Measurements from ENCODE around the gene LHPP. TPM values are rescaled to one million over a fixed set of nuclear protein-coding genes. Genes with fewer than 3 reads are reported as not detected.

The LHPP gene
- polyA plus RNA-seq, 2 of the 4 experiments (the other 2 are of a cell fraction) = 14.4 to 18.6 TPM

GRCh38 chr10:124622866-124623536 lies 161.4 kb downstream of the LHPP start:
- Histone ChIP-seq H3K27ac (no peak overlapping the region), H3K4me2 (no peak overlapping the region), H3K4me1 (peaks cover 10% of the 10 kb centered on the region; the same call in 2 of the 3 replicates), H3K4me3 (no peak overlapping the region), H3K9me3 (no peaks in the 10 kb centered on the region)
- ChIA-PET POLR2A (no interaction called here), CTCF (no interaction called here)
- 88% methylated on average over 23 of the region's 31 CpGs for WGBS (ENCODE audit: missing lambda C conversion rate)
- no peak for DNase-seq (ENCODE audit: low read depth in 1 of 2, low spot score in 1 of 2)
- FAIRE-seq = no peak
- TF ChIP-seq CEBPB (IDR thresholded peaks at IDR 0.05) = no peak
- TF ChIP-seq POLR2AphosphoS2 (conservative IDR thresholded peaks at IDR 0.05; ENCODE audit: low read length) = no peak
- TF ChIP-seq ZSCAN20 (CRISPR knock-in tag; IDR thresholded peaks at IDR 0.05) = no peak
- TF ChIP-seq SMC3 (IDR thresholded peaks at IDR 0.05) = no peak
- TF ChIP-seq MAFK (IDR thresholded peaks at IDR 0.05; ENCODE audit: partially characterized antibody) = no peak
- no peak for TF ChIP-seq JUNB (IDR thresholded peaks at IDR 0.05)
- TF ChIP-seq EHF (CRISPR knock-in tag; IDR thresholded peaks at IDR 0.05) = no peak
- no peak for TF ChIP-seq HOXA7 (CRISPR knock-in tag; IDR thresholded peaks at IDR 0.05)
- no peak for TF ChIP-seq RCOR1 (IDR thresholded peaks at IDR 0.05; ENCODE audit: low read depth, low read length)
- TF ChIP-seq TP53 (CRISPR knock-in tag; IDR thresholded peaks at IDR 0.05) = no peak
- no peak for TF ChIP-seq HES2 (IDR thresholded peaks at IDR 0.05)
- no peak for TF ChIP-seq CHD2 (IDR thresholded peaks at IDR 0.05; ENCODE audit: low read length, partially characterized antibody)
- ATAC-seq = no peak

- no peak overlapping the region for H3K4me2 ChIP-seq
- H3K4me1 ChIP-seq = peaks cover 10% of the 10 kb centered on the region; the same call in 2 of the 3 replicates
- H3K4me3 ChIP-seq = no peak overlapping the region
- WGBS (ENCODE audit: missing lambda C conversion rate) = 93% methylated on average over 13 of the region's 13 CpGs
- CTCF ChIA-PET = no interaction called here
- DNase-seq (ENCODE audit: low read depth in 1 of 2, low spot score in 1 of 2) (no peak), ATAC-seq (no peak), FAIRE-seq (no peak)
- no peak overlapping the region for H3K27ac ChIP-seq
- POLR2A ChIA-PET = no interaction called here
- no peak for TF ChIP-seq RNF2 (IDR thresholded peaks at IDR 0.05; ENCODE audit: borderline replicate concordance, low read depth)
- no peaks in the 10 kb centered on the region for H3K9me3 ChIP-seq
These were observed 162.4 kb downstream of the LHPP start for GRCh38 chr10:124624006-124624405.

GRCh38 chr10:124624466-124624865 lies 162.8 kb downstream of the LHPP start:
- ATAC-seq (no peak), DNase-seq (ENCODE audit: low read depth in 1 of 2, low spot score in 1 of 2) (no peak), FAIRE-seq (no peak)
- Histone ChIP-seq H3K4me3 (no peak overlapping the region), H3K9me3 (no peaks in the 10 kb centered on the region), H3K4me1 (peaks cover 10% of the 10 kb centered on the region; the same call in 2 of the 3 replicates), H3K4me2 (no peak overlapping the region), H3K27ac (no peak overlapping the region)
- TF ChIP-seq FOSB (CRISPR knock-in tag; IDR thresholded peaks at IDR 0.05) = no peak
- no peak for TF ChIP-seq CEBPB (IDR thresholded peaks at IDR 0.05)
- no peak for TF ChIP-seq ELK1 (IDR thresholded peaks at IDR 0.05; ENCODE audit: low read depth, low read length)
- TF ChIP-seq NPAS2 (CRISPR knock-in tag; IDR thresholded peaks at IDR 0.05; ENCODE audit: borderline replicate concordance) = no peak
- WGBS (ENCODE audit: missing lambda C conversion rate) = 96% methylated on average over 3 of the region's 9 CpGs
- ChIA-PET CTCF (no interaction called here), POLR2A (no interaction called here)

GRCh38 chr10:124624895-124625294 lies 163.3 kb downstream of the LHPP start:
- ATAC-seq (no peak), FAIRE-seq (no peak), DNase-seq (ENCODE audit: low read depth in 1 of 2, low spot score in 1 of 2) (no peak)
- TF ChIP-seq NFE2L2 (conservative IDR thresholded peaks at IDR 0.05; ENCODE audit: low read length) (no peak), ZNF302 (CRISPR knock-in tag; IDR thresholded peaks at IDR 0.05) (no peak), MAZ (IDR thresholded peaks at IDR 0.05; ENCODE audit: borderline replicate concordance, low read depth, low read length) (no peak), MYC (IDR thresholded peaks at IDR 0.05; ENCODE audit: borderline replicate concordance, low read length) (no peak), HOXA7 (CRISPR knock-in tag; IDR thresholded peaks at IDR 0.05) (no peak), JUNB (IDR thresholded peaks at IDR 0.05) (no peak), USF2 (IDR thresholded peaks at IDR 0.05) (no peak), PBX3 (IDR thresholded peaks at IDR 0.05) (no peak), EP300 (IDR thresholded peaks at IDR 0.05) (no peak), SREBF2 (IDR thresholded peaks at IDR 0.05) (no peak), BHLHE40 (IDR thresholded peaks at IDR 0.05; ENCODE audit: low read depth, low read length) (no peak), HOXB5 (CRISPR knock-in tag; IDR thresholded peaks at IDR 0.05) (no peak), EHMT2 (IDR thresholded peaks at IDR 0.05; ENCODE audit: low read depth) (no peak)
- H3K4me2 ChIP-seq = no peak overlapping the region
- no peaks in the 10 kb centered on the region for H3K9me3 ChIP-seq
- H3K27ac ChIP-seq = no peak overlapping the region
- CTCF ChIA-PET = no interaction called here
- WGBS (ENCODE audit: missing lambda C conversion rate) = 95% methylated on average over 16 of the region's 16 CpGs
- peaks cover 10% of the 10 kb centered on the region; the same call in 2 of the 3 replicates for H3K4me1 ChIP-seq
- no peak overlapping the region for H3K4me3 ChIP-seq
- POLR2A ChIA-PET = no interaction called here
